Activated CD4-positive, CD25-positive, alpha-beta regulatory T cell (primary cell): ENCODE data around the gene CSTA.

Source experiments
- DNase-seq, 4 experiments: peaks; one replicate each; lab custom pipeline; 2025; lab: John Stamatoyannopoulos, UW

CSTA gene

GRCh38 chr3:122377975-122378374 lies 52.9 kb downstream of the CSTA start:
- DNase-seq: no peak

GRCh38 chr3:122382888-122383666 lies 58.0 kb downstream of the CSTA start, which contains the start of gene MIX23:
TSS of gene MIX23 (minus strand) at chr3:122383231. CDS start at chr3:122383224, 7 bp downstream.
- peak; percentile 62 to 79 (median 67) for DNase-seq

DNA sequence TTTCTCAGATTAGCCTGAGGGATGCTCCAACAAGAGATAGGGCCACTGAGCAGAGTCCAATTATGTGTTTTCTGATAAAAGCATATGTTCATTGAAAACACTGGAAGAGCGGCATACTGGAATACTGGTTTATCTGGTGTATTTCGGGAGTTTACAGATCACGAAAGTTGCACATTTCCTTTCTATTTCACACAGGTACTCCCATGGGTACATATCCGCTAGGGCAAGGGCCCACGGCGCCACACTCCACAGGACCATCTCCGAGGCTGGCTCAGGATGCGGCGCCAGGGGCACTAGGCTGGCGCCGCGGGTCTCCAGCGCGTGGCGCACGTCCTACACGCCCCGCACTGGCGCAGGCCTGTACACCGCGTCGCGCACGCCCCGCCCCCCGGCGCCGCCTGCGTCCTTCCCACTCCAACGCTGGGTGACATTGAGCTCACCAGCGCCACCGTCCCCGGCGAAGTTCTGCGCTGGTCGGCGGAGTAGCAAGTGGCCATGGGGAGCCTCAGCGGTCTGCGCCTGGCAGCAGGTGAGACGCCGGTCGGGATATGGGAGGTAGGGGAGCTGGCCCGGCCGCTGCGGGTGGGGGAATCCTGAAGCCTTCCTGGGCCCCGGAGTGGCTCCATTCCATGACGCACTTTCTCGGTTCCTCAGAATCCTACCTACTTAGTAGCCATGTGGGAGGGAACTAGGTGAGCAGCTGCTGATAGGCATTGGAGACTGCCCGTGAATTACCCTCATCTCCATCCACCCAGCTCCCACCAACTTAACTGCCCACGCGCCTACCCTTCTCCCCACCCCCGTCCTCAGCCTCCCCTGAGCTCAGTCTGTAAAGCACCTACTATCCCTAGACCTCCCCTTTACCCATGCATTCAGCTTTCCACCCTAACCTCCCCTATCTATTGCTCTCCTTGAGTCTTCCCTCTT lies 59.0 kb downstream of the CSTA start, which contains the start of gene FAM162A:
TSS of gene FAM162A (plus strand) at position 412 of the 927 bp plus-strand sequence. CDS start at position 496, 84 bp downstream.
- DNase-seq: peak; percentile 86 to 93 (median 88)

DNA sequence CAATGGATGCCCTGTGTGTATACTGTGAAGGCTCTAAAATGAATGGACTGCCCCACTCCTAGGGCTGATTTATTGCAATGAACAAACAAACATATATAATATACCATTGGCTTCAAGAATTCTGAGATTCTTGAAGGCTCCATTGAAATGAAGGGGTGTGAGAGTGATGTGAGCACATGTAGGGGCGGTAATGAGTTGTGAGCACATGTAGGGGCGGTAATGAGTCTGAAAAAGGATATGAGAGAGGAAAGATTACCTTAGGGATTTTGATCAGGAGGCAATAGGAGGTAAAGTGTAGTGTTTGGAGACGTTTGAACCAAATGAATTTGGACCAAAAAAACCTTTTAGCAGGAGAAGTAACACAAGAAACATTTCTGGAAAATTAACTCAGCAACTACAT lies 62.7 kb downstream of the CSTA start:
- no peak for DNase-seq

GRCh38 chr3:122389197-122389596 lies 64.1 kb downstream of the CSTA start:
- DNase-seq: no peak

- no peak for DNase-seq
Measured at GRCh38 chr3:122389892-122390291, 64.8 kb downstream of the CSTA start.

DNA sequence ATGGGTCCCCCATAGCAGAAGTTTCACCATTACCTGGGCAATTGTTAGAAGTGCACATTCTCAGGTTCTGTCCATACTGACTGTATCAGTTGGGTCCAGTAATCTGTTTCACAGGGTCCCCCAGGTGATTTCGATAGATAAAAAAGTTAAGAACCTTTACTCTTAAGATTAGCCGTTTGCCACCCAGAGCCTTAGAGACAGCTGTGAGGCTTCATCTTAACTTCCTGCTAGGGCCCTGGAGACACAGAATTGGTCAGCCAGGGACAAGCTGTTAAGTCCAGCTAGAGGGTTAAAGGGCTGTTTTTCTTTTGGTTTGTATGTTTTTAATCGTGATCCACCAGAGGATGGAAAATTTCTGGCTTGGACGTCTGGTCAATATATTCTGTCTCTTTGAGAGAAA lies 65.6 kb downstream of the CSTA start:
- DNase-seq: no peak
